ENCODE results near the gene LHFPL6.

- TF ChIP-seq YY1 (IDR thresholded peaks at IDR 0.05; ENCODE audit: low read depth) (no peak), CREB1 (IDR thresholded peaks at IDR 0.05; ENCODE audit: low read depth) (no peak), MAX (IDR thresholded peaks at IDR 0.05) (no peak), USF1 (IDR thresholded peaks at IDR 0.05) (no peak), EGR1 (IDR thresholded peaks at IDR 0.05) (no peak), REST (IDR thresholded peaks at IDR 0.05; ENCODE audit: low read depth) (no peak), EP300 (IDR thresholded peaks at IDR 0.05; ENCODE audit: borderline replicate concordance) (no peak), CEBPB (IDR thresholded peaks at IDR 0.05) (no peak)
These were observed 152.8 kb downstream of the LHFPL6 start for GRCh38 chr13:39450176-39450575.
